ENCODE results near the gene CTNNA2.

The CTNNA2 gene

GRCh38 chr2:80420530-80421208, 907.8 kb downstream of the CTNNA2 start:
- in situ Hi-C loops (cut with HindIII; ENCODE audit: low sequenced_read_pairs) = no loop called here

- in situ Hi-C loops (cut with HindIII; ENCODE audit: low sequenced_read_pairs) = no loop called here
These were observed 916.4 kb downstream of the CTNNA2 start for GRCh38 chr2:80429251-80429650.

GRCh38 chr2:80437959-80438358, 925.1 kb downstream of the CTNNA2 start:
- in situ Hi-C loops (cut with HindIII; ENCODE audit: low sequenced_read_pairs) = no loop called here

GRCh38 chr2:80438686-80439085, 925.8 kb downstream of the CTNNA2 start:
- in situ Hi-C loops (cut with HindIII; ENCODE audit: low sequenced_read_pairs) = no loop called here

GRCh38 chr2:80454628-80455027, 941.8 kb downstream of the CTNNA2 start:
- in situ Hi-C loops (cut with HindIII; ENCODE audit: low sequenced_read_pairs) = no loop called here

- in situ Hi-C loops (cut with HindIII; ENCODE audit: low sequenced_read_pairs) = no loop called here
These were observed 946.2 kb downstream of the CTNNA2 start for GRCh38 chr2:80459028-80459427.

- in situ Hi-C loops (cut with HindIII; ENCODE audit: low sequenced_read_pairs) = no loop called here
These were observed 948.8 kb downstream of the CTNNA2 start for GRCh38 chr2:80461505-80462197.

- in situ Hi-C loops (cut with HindIII; ENCODE audit: low sequenced_read_pairs) = no loop called here
These were observed 949.8 kb downstream of the CTNNA2 start for GRCh38 chr2:80462654-80463053.

GRCh38 chr2:80464275-80464674, 951.4 kb downstream of the CTNNA2 start:
- in situ Hi-C loops (cut with HindIII; ENCODE audit: low sequenced_read_pairs) = no loop called here

GRCh38 chr2:80467262-80467811, 954.5 kb downstream of the CTNNA2 start:
- in situ Hi-C loops (cut with HindIII; ENCODE audit: low sequenced_read_pairs) = no loop called here

- in situ Hi-C loops (cut with HindIII; ENCODE audit: low sequenced_read_pairs) = no loop called here
These were observed 956.6 kb downstream of the CTNNA2 start for GRCh38 chr2:80469428-80469827.

GRCh38 chr2:80473069-80473468, 960.2 kb downstream of the CTNNA2 start:
- in situ Hi-C loops (cut with HindIII; ENCODE audit: low sequenced_read_pairs) = no loop called here

GRCh38 chr2:80473796-80474195, 960.9 kb downstream of the CTNNA2 start:
- in situ Hi-C loops (cut with HindIII; ENCODE audit: low sequenced_read_pairs) = no loop called here

GRCh38 chr2:80475970-80476369, 963.1 kb downstream of the CTNNA2 start:
- in situ Hi-C loops (cut with HindIII; ENCODE audit: low sequenced_read_pairs) = no loop called here

GRCh38 chr2:80476535-80477117, 963.8 kb downstream of the CTNNA2 start:
- in situ Hi-C loops (cut with HindIII; ENCODE audit: low sequenced_read_pairs) = no loop called here

GRCh38 chr2:80482276-80482675, 969.4 kb downstream of the CTNNA2 start:
- in situ Hi-C loops (cut with HindIII; ENCODE audit: low sequenced_read_pairs) = no loop called here

- in situ Hi-C loops (cut with HindIII; ENCODE audit: low sequenced_read_pairs) = no loop called here
These were observed 976.9 kb downstream of the CTNNA2 start for GRCh38 chr2:80489717-80490116.

GRCh38 chr2:80490964-80491363, 978.1 kb downstream of the CTNNA2 start:
- in situ Hi-C loops (cut with HindIII; ENCODE audit: low sequenced_read_pairs) = no loop called here

GRCh38 chr2:80496346-80496745, 983.5 kb downstream of the CTNNA2 start:
- in situ Hi-C loops (cut with HindIII; ENCODE audit: low sequenced_read_pairs) = no loop called here

- in situ Hi-C loops (cut with HindIII; ENCODE audit: low sequenced_read_pairs) = no loop called here
These were observed 983.9 kb downstream of the CTNNA2 start for GRCh38 chr2:80496775-80497174.

GRCh38 chr2:80499095-80499494, 986.2 kb downstream of the CTNNA2 start:
- in situ Hi-C loops (cut with HindIII; ENCODE audit: low sequenced_read_pairs) = no loop called here
